CD4-positive, CD25-positive, alpha-beta regulatory T cell (primary cell): ENCODE results near the gene ALX3. TPM values are rescaled to one million over a fixed set of nuclear protein-coding genes. Genes with fewer than 3 reads are reported as not detected.

Experiments
- ATAC-seq, 2 donors: fragments of 150-1000 bp; cut with Tn5 transposase; one replicate each; pipeline ENCODE4 v1.10.0; 2021; ENCODE audit warnings: low read depth in 2 of 2, moderate number of reproducible peaks in 2 of 2, moderate library complexity in 1 of 2
- DNase-seq, 3 donors: peaks; one replicate each; pipeline versions ENCODE4 v3.0.0 to v3.0.0-alpha.2; 2012 to 2022; ENCODE audit warnings: mixed read lengths in 1 of 3
- H3K27ac ChIP-seq: one replicate; pipeline ENCODE4 v1.7.0; 2013; ENCODE audit warnings: mild to moderate bottlenecking, low read length; ENCODE audit not compliant: insufficient read depth, poor library complexity, severe bottlenecking
- H3K27me3 ChIP-seq: one replicate; pipeline ENCODE4 v1.7.0; 2013; ENCODE audit warnings: low read length; ENCODE audit not compliant: control insufficient read depth, insufficient read depth
- H3K36me3 ChIP-seq: one replicate; pipeline ENCODE4 v1.7.0; 2013; ENCODE audit warnings: mild to moderate bottlenecking, low read length, moderate library complexity; ENCODE audit not compliant: control insufficient read depth, insufficient read depth
- H3K4me1 ChIP-seq: 2 replicates; pipeline ENCODE4 v1.7.0; 2013; ENCODE audit warnings: mild to moderate bottlenecking, low read length; ENCODE audit not compliant: insufficient read depth, control insufficient read depth, poor library complexity, severe bottlenecking
- H3K4me3 ChIP-seq: one replicate; pipeline ENCODE4 v1.7.0; 2013; ENCODE audit warnings: low read depth, mild to moderate bottlenecking, low read length, moderate library complexity
- H3K9me3 ChIP-seq, 2 experiments: 1 replicate in 1 of 2; 2 replicates in 1 of 2; pipeline ENCODE4 v1.7.0; 2013; ENCODE audit warnings: low read length in 2 of 2, mild to moderate bottlenecking in 1 of 2, moderate library complexity in 1 of 2; ENCODE audit not compliant: control insufficient read depth in 2 of 2
- H3K27ac Mint-ChIP-seq, 3 donors: one replicate each; pipeline ENCODE4 v1.8.0; 2020 to 2022; ENCODE audit warnings: mild to moderate bottlenecking in 3 of 3, mixed read lengths in 3 of 3, moderate library complexity in 2 of 3
- H3K27me3 Mint-ChIP-seq: one replicate; pipeline ENCODE4 v1.8.0; 2022; ENCODE audit warnings: mild to moderate bottlenecking, mixed read lengths
- H3K36me3 Mint-ChIP-seq: one replicate; pipeline ENCODE4 v1.8.0; 2020; ENCODE audit warnings: mixed read lengths
- H3K4me1 Mint-ChIP-seq, 4 donors: one replicate each; pipeline ENCODE4 v1.8.0; 2020 to 2022; ENCODE audit warnings: mixed read lengths in 4 of 4, mild to moderate bottlenecking in 1 of 4
- H3K4me3 Mint-ChIP-seq, 4 donors: one replicate each; pipeline ENCODE4 v1.8.0; 2020 to 2022; ENCODE audit warnings: mild to moderate bottlenecking in 4 of 4, mixed read lengths in 4 of 4, moderate library complexity in 3 of 4
- H3K9me3 Mint-ChIP-seq, 7 donors: one replicate each; pipeline ENCODE4 v1.8.0; 2020 to 2022; ENCODE audit warnings: mixed read lengths in 7 of 7, mild to moderate bottlenecking in 3 of 7, moderate library complexity in 2 of 7
- polyA plus RNA-seq, 4 donors: library from polyadenylated mRNA; unstranded; fragments of 300-500 nt; fragmentation: Illumina TruSeq; gene quantifications; one replicate each; pipeline ENCODE4 v1.2.3, GENCODE V29; 2021
- total RNA-seq: library from RNA; stranded (reverse); gene quantifications from one replicate; pipeline ENCODE4 v1.2.3, GENCODE V29; 2022

ALX3 gene
- total and polyA plus RNA-seq, 5 donors from 2014 or later = not detected

GRCh38 chr1:110048240-110048639, 22.2 kb downstream of the ALX3 start:
- no peak overlapping the region for H3K4me3 ChIP-seq
- no peak for ATAC-seq
- no peaks in the 10 kb centered on the region for H3K9me3 ChIP-seq
- no peak overlapping the region for H3K27ac Mint-ChIP-seq
- H3K27me3 ChIP-seq = no peaks in the 10 kb centered on the region
- peaks cover 58% of the 10 kb centered on the region for H3K36me3 Mint-ChIP-seq
- H3K4me3 Mint-ChIP-seq = no peak overlapping the region
- no peaks in the 10 kb centered on the region for H3K9me3 Mint-ChIP-seq
- no peak overlapping the region for H3K27ac ChIP-seq
- H3K4me1 Mint-ChIP-seq = peaks cover 0 to 10% (median 1%) of the 10 kb centered on the region in 4 donors
- peaks cover 95% of the 10 kb centered on the region for H3K36me3 ChIP-seq
- H3K27me3 Mint-ChIP-seq = no peaks in the 10 kb centered on the region
- no peaks in the 10 kb centered on the region for H3K4me1 ChIP-seq
- DNase-seq = no peak

- Mint-ChIP-seq H3K27ac (no peak overlapping the region), H3K27me3 (no peaks in the 10 kb centered on the region), H3K4me3 (no peak overlapping the region), H3K4me1 (peaks cover 0 to 10% (median 1%) of the 10 kb centered on the region in 4 donors), H3K36me3 (peaks cover 51% of the 10 kb centered on the region), H3K9me3 (no peaks in the 10 kb centered on the region)
- H3K27me3 ChIP-seq = no peaks in the 10 kb centered on the region
- DNase-seq (no peak), ATAC-seq (no peak)
- no peak overlapping the region for H3K4me3 ChIP-seq
- no peaks in the 10 kb centered on the region for H3K4me1 ChIP-seq
- no peak overlapping the region for H3K27ac ChIP-seq
- peaks cover 95% of the 10 kb centered on the region for H3K36me3 ChIP-seq
- no peaks in the 10 kb centered on the region for H3K9me3 ChIP-seq
Observed at GRCh38 chr1:110047463-110047862, 23.0 kb downstream of the ALX3 start.

GRCh38 chr1:110043016-110043415, 27.5 kb downstream of the ALX3 start:
- H3K27ac Mint-ChIP-seq = no peak overlapping the region
- no peaks in the 10 kb centered on the region for H3K27me3 ChIP-seq
- H3K36me3 Mint-ChIP-seq = peaks cover 43% of the 10 kb centered on the region
- H3K36me3 ChIP-seq = peaks cover 93% of the 10 kb centered on the region
- H3K9me3 Mint-ChIP-seq = no peaks in the 10 kb centered on the region
- H3K4me3 Mint-ChIP-seq = no peak overlapping the region
- H3K4me3 ChIP-seq = no peak overlapping the region
- no peak overlapping the region for H3K27ac ChIP-seq
- H3K9me3 ChIP-seq = no peaks in the 10 kb centered on the region
- H3K4me1 Mint-ChIP-seq = peaks cover 0 to 2% (median 0%) of the 10 kb centered on the region in 4 donors
- ATAC-seq (no peak), DNase-seq (no peak)
- no peaks in the 10 kb centered on the region for H3K4me1 ChIP-seq
- no peaks in the 10 kb centered on the region for H3K27me3 Mint-ChIP-seq

- no peak overlapping the region for H3K27ac Mint-ChIP-seq
- no peak overlapping the region for H3K4me3 Mint-ChIP-seq
- H3K4me1 Mint-ChIP-seq = peaks cover 9 to 17% (median 13%) of the 10 kb centered on the region in 4 donors
- no peaks in the 10 kb centered on the region for H3K9me3 Mint-ChIP-seq
- no peak for DNase-seq
- H3K27me3 ChIP-seq = no peaks in the 10 kb centered on the region
- no peak for ATAC-seq
- no peaks in the 10 kb centered on the region for H3K27me3 Mint-ChIP-seq
- H3K36me3 Mint-ChIP-seq = peaks cover 27% of the 10 kb centered on the region
- no peaks in the 10 kb centered on the region for H3K9me3 ChIP-seq
- H3K4me3 ChIP-seq = no peak overlapping the region
- H3K4me1 ChIP-seq = peaks cover 7% of the 10 kb centered on the region
- no peak overlapping the region for H3K27ac ChIP-seq
- H3K36me3 ChIP-seq = peaks cover 76% of the 10 kb centered on the region
Observed at GRCh38 chr1:110040548-110040947, 29.9 kb downstream of the ALX3 start.

GRCh38 chr1:110039641-110040040, 30.8 kb downstream of the ALX3 start:
- DNase-seq (no peak), ATAC-seq (no peak)
- Mint-ChIP-seq H3K4me1 (peaks cover 11 to 22% (median 18%) of the 10 kb centered on the region in 4 donors), H3K9me3 (no peaks in the 10 kb centered on the region), H3K27me3 (no peaks in the 10 kb centered on the region), H3K36me3 (peaks cover 25% of the 10 kb centered on the region), H3K4me3 (no peak overlapping the region), H3K27ac (no peak overlapping the region)
- Histone ChIP-seq H3K4me1 (peaks cover 12% of the 10 kb centered on the region), H3K27me3 (no peaks in the 10 kb centered on the region), H3K27ac (no peak overlapping the region), H3K36me3 (peaks cover 67% of the 10 kb centered on the region), H3K4me3 (no peak overlapping the region), H3K9me3 (no peaks in the 10 kb centered on the region)

GRCh38 chr1:110038271-110038670, 32.2 kb downstream of the ALX3 start:
- peaks cover 11 to 34% (median 28%) of the 10 kb centered on the region in 4 donors for H3K4me1 Mint-ChIP-seq
- Histone ChIP-seq H3K27me3 (no peaks in the 10 kb centered on the region), H3K36me3 (peaks cover 53% of the 10 kb centered on the region), H3K4me3 (no peak overlapping the region), H3K27ac (no peak overlapping the region), H3K4me1 (peaks cover 18% of the 10 kb centered on the region), H3K9me3 (no peaks in the 10 kb centered on the region)
- H3K27ac Mint-ChIP-seq = no peak overlapping the region
- H3K4me3 Mint-ChIP-seq = no peak overlapping the region
- peaks cover 19% of the 10 kb centered on the region for H3K36me3 Mint-ChIP-seq
- no peak for DNase-seq
- no peaks in the 10 kb centered on the region for H3K27me3 Mint-ChIP-seq
- no peaks in the 10 kb centered on the region for H3K9me3 Mint-ChIP-seq
- no peak for ATAC-seq

GRCh38 chr1:110035236-110035752, 35.2 kb downstream of the ALX3 start:
- peak overlapping the region; percentile 91 to 97 (median 94) for H3K4me3 Mint-ChIP-seq
- peaks cover 18 to 59% (median 38%) of the 10 kb centered on the region in 4 donors for H3K4me1 Mint-ChIP-seq

More at GRCh38 chr1:110035236-110035752, 35.2 kb downstream of the ALX3 start:
- no peaks in the 10 kb centered on the region for H3K27me3 Mint-ChIP-seq
- H3K9me3 Mint-ChIP-seq = no peaks in the 10 kb centered on the region
- DNase-seq = no peak
- Histone ChIP-seq H3K27ac (peak overlapping the region; percentile 86), H3K9me3 (no peaks in the 10 kb centered on the region), H3K4me3 (peak overlapping the region; percentile 94), H3K27me3 (no peaks in the 10 kb centered on the region), H3K36me3 (peaks cover 24% of the 10 kb centered on the region), H3K4me1 (peaks cover 18% of the 10 kb centered on the region)
- no peak for ATAC-seq
- peaks cover 15% of the 10 kb centered on the region for H3K36me3 Mint-ChIP-seq
- H3K27ac Mint-ChIP-seq = peak overlapping the region; percentile 66 to 95 (median 87)
